ENCODE results near the gene HSD17B4.
"Not testable (repeated sequence)": the region's sequence is repeated elsewhere in the genome, so short reads cannot be mapped to it uniquely, and the experiment has no call there.

HSD17B4 gene, protein sequence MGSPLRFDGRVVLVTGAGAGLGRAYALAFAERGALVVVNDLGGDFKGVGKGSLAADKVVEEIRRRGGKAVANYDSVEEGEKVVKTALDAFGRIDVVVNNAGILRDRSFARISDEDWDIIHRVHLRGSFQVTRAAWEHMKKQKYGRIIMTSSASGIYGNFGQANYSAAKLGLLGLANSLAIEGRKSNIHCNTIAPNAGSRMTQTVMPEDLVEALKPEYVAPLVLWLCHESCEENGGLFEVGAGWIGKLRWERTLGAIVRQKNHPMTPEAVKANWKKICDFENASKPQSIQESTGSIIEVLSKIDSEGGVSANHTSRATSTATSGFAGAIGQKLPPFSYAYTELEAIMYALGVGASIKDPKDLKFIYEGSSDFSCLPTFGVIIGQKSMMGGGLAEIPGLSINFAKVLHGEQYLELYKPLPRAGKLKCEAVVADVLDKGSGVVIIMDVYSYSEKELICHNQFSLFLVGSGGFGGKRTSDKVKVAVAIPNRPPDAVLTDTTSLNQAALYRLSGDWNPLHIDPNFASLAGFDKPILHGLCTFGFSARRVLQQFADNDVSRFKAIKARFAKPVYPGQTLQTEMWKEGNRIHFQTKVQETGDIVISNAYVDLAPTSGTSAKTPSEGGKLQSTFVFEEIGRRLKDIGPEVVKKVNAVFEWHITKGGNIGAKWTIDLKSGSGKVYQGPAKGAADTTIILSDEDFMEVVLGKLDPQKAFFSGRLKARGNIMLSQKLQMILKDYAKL

DNA sequence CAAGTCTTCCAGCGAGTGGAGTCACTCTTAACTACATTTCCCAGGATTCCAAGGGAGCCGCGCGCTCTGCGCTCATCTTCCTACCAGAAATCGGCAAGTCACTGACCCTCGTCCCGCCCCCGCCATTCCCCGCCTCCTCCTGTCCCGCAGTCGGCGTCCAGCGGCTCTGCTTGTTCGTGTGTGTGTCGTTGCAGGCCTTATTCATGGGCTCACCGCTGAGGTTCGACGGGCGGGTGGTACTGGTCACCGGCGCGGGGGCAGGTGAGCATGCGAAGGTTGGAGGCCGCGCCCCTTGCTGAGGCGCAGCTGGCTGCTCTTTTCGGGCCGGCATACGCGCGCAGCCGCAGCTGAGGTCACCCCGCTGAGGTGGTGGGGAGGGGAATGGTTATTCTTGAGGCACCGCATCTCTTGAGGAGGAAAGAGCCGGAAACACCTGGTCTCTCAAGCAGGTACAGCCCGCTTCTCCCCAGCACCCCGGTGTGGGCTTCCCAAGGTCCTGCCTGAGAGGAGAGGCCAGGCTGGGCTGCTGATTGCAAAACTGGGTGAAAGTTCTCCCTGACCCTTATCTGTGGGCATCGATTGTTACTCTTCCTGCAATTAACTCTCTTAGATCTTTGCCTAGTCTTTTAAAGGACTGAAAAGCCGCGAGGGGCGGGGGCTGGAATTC, at the start of gene HSD17B4:
Gene HSD17B4 (plus strand): TSS at position 125 of the 667 bp plus-strand sequence. CDS start 79 bp downstream, at position 204.
- peak; percentile 95 for DNase-seq

- DNase-seq = no peak
Measured at GRCh38 chr5:119402555-119402954, 49.7 kb upstream of the HSD17B4 start.

GRCh38 chr5:119404033-119404432, 48.3 kb upstream of the HSD17B4 start:
- DNase-seq = no peak

DNA sequence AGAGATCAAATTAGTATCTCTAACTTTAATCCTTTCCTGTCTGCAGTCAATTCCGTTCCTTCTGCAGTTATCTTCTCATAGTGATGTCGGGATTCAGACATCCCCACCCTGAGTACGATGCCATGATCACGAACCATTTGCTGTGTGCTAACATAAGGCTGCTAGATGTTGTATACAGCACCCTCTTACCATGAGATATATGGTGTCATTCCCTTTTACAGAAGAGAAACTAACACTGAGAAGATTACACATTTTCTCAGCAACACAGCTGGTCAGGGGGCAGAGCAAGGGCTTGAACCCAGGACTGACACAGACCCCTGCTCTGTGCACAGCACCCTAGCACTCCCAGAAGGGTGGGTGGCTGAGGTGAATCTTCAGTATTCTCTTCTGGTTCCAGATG, 46.9 kb upstream of the HSD17B4 start:
- DNase-seq = no peak

DNA sequence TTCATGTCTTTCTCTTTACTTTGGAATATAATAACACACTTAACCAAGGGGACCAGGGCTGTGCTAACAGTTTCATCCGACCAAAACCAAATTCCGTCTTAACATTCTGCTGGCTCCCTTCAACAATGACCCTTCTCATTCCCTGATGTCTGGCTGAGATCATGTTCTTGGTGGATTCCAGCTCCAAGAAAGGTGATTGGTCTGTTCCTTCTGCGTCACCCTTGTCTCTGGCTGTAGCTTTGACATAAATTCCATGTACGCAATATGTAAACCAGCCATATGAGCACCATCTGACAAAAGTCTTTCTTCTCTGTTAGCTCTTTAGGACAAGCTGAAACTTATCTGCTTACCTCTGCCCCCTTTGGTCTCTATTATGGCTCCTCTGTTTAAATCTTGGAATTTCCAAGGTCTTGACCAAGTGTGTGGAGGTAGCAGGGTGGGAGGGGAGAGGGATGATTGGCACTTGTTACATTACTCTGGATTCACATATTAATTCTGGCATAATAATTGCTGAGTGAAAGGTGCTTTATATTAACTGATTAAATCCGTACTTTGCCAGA, 45.7 kb upstream of the HSD17B4 start:
- DNase-seq = no peak

DNA sequence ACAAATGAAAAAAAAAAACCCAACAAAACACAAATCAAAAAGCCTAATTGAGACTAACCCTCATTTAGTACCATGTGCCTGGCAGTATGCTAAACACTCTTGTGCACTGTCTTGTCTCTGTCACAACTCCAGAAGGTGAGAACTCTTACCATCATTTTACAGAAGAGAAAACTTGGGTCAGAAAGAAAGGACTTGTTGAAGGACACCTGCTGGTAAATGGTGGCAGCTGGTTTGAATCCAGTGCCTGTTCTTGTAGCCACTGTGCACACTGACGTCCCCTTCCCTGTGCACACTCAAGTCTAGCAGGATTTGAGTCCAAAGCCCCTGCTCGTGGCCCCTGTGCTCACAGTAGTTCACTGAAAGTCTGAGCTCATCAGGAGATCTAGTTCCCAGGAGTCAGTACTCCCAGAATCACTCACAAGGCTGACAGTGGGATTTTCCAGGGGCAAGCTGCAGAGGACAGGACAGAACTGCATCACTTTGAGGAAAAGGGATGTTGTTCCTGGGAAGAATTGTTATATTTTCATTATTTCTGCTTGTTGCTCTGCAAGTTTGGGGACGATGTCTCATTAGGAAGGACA, 43.0 kb upstream of the HSD17B4 start:
- no peak for DNase-seq

DNA sequence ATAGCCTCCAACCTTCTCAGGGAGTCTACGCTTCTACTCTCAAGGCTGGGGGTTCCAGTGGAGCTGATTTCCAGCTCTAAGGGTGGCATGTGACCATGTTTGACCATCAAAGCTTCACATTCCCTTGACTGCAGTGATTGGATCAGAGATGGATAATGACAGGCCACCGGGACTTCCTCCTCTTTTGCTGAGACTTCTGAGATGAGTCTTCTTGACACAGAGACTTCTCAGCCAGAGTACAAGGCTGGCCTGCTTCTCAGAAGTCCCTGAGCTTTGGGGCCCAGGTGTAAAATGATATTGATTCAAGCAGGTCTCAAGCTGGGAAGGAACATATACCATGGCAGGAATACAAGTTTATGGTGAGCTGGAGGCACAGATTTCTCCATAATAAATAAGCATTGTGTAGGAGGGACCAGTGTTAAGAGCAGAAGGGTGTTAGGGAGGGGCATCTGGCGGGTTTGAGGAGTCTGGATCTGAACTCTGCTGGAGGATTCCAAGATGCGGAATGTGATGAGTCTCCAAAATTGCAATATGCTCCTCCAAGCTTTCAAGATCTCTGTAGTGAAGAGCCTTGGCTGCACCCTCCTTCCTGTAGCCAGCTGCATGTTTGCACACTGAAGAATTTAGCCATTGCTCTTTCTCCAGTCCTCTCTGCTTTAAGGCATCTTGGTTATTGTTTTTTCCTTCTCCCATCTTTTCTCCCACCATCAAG, 41.7 kb upstream of the HSD17B4 start:
- DNase-seq = no peak

GRCh38 chr5:119411361-119412278, 40.7 kb upstream of the HSD17B4 start:
- peak; percentile 82 for DNase-seq

DNA sequence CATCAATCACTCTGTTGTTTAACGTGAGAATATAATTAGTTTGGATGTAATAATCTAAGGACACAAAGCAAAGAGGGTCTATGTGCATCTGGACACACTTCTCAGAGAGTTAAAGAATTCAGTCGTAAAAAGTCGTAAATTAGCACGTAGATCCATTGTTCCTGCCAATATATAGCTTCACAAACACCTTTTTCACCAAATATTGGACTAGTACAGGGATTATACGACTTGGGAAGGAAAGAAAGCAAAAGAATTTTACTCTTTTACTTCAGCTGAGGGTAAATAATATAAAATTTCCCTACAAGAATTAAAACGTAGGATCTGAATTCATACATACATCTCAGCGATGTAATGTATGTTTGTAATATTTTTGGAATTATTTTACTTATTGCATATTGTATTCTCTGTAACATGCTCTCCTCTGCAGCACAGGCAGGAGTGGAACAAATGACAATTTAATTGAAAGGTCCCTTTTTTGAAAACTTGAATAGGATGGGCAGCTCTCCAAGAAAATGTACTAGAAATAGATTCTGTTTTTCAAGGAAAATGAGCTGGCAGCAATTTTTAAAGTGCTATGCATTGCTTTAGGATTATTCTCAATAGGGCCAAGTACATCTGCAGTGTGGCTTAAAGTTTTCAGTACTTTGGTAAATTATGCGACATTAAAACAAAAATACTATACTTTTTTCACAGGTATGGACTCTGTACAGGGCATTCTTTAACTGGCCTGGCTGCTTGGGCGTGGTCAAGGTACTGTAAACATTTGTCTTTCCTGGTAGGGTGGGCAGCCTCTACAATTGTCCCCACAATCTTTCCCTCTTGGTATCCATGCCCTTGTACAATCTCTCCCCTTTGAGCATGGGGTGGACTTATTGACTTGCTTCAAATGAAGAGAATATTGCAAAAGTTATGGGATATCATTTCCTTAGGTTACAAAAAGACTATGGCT, 39.7 kb upstream of the HSD17B4 start:
- DNase-seq = no peak

GRCh38 chr5:119414124-119414734, 38.1 kb upstream of the HSD17B4 start:
- DNase-seq = not testable (repeated sequence)

DNA sequence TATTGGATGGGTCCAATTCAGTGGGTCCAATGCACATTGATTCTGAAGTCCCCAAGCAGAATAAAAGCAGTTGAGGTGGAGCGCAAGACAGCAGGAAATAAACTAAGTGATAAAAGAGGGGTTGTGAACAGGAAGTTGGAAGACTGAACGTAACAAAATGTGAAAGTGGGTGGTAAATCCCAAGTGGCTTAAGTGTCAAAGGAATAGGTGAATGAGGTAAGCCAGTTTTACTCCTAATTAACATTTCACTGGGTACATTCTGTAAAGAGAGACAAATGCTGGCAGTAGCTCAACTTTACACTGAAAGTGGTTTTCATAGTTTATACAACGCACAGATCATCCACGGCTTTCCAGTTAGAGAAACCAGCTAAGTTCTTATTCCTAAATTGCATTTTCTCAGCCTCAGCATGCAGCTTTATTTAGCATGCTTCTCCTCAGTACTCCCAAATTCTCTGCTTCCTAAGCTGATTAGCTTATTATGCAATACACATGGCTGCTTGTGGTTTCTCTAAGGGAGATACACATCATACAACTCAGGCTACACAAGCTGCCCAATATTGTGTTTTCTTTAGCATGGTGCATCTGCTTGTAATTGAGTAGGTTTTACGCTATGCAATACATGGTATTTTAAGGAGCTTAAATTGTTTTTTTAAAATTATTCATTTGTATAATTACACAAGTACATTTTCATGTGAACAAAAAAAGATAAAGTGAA, 34.2 kb upstream of the HSD17B4 start:
- DNase-seq = no peak

DNA sequence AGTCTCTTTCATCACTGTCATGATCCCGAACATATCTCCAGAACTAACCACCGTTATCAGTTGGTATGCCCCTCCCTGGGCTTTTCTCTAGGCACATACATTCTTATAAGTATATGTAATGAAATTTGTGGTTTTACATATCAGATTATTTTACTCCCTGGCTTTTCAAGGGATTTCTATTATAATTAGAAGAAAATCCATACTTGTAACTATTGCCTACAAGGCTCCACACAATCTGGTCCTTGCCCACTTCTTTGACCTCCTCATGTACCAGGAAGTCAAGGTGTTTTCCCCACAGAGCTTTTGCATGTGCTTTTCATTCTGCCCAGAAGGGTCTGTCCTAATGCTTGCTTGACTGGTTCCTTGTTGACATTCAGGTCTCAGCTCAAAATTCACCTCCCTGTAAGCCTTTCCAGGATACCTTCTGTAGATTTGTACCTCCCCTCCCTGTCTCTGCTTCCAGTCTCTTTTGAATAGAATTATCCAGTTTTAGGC, 33.6 kb upstream of the HSD17B4 start:
- no peak for DNase-seq

DNA sequence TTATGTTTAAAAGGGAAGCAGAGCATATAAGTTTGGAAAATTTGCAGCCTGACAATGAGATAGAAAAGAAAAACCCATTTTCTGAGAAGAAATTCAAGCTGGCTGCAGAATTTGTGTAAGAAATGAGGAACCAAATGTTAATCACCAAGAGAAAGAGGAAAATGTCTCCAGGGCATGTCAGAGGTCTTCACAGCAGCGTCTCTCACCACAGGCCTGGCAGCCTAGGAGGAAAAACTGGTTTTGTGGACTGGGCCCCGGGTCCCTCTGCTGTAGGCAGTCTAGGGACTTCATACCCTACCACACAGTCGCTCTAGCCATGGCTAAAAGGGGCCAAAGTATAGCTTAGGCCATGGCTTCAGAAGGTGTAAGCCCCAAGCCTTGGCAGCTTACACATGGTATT, 32.1 kb upstream of the HSD17B4 start:
- peak; percentile 83 for DNase-seq

GRCh38 chr5:119426057-119426456, 26.2 kb upstream of the HSD17B4 start:
- no peak for DNase-seq

- DNase-seq = no peak
Measured at GRCh38 chr5:119427060-119427459, 25.2 kb upstream of the HSD17B4 start.

DNA sequence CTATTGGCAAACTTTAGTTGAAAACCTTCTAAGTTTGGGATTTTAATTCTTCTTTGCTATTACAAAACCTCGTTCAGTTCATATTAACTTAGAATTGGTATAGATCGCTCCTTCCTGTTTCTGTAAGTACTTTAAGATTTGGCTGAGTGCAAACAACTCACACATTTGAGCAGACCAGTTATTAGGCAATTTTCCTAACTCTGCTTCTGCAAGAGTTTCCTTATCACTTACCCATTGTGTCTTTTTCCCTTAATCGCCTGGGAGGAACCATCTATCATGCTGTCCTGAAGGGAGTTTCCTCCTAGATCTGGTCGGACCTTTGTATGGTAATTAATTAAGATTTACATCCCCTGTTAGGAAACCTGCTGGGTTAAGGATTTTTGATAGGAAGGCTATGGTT, 24.7 kb upstream of the HSD17B4 start:
- not testable (repeated sequence) for DNase-seq

GRCh38 chr5:119428166-119428565, 24.1 kb upstream of the HSD17B4 start:
- not testable (repeated sequence) for DNase-seq

DNA sequence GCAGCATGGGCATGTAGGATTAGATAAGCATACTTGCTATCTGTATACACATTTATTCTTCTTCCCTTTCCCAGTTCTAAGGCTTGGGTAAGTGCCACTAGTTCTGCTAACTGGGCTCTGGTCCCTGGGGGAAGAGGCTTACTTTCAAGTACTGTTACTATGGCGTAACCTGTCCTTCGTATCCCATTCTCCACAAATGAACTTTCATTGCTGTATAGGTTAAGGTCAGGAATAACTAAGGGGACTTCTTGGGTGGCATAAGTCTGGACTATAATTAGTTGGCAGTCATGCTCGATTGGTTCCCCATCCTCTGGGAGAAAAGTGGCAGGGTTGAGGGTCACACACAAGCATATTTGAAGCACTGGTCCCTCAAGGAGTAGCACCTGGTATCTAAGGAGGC, 23.7 kb upstream of the HSD17B4 start:
- not testable (repeated sequence) for DNase-seq
